Lower leg skin (tissue), 4 donors: ENCODE measurements around the gene UBE2J1. TPM values are rescaled to one million over a fixed set of nuclear protein-coding genes. Genes with fewer than 3 reads are reported as not detected.
A peak's percentile ranks its signal among the peaks of the same experiment; 100 is the strongest.

Experiments used
- DNase-seq, 2 donors: peaks; one replicate each; pipeline ENCODE4 v3.0.0-alpha.2; 2019; ENCODE audit warnings: low spot score in 2 of 2
- H3K4me3 ChIP-seq: fragments of 200-600 bp; sonication (generic); 2 replicates; pipeline ENCODE4 v1.5.1; 2017; ENCODE audit warnings: mild to moderate bottlenecking, low read depth; ENCODE audit not compliant: poor library complexity, severe bottlenecking
- CTCF ChIP-seq, 3 donors: fragments of 450-650 bp; IDR thresholded peaks; one replicate each; pipeline ENCODE4 v1.5.1; 2016; ENCODE audit warnings: antibody characterized with exemption in 3 of 3, mild to moderate bottlenecking in 3 of 3, moderate library complexity in 2 of 3
- POLR2A ChIP-seq, 2 donors: fragments of 450-650 bp; IDR thresholded peaks; one replicate each; pipeline ENCODE4 v1.6.1; 2016 to 2017; ENCODE audit warnings: antibody characterized with exemption in 2 of 2, mild to moderate bottlenecking in 1 of 2, moderate library complexity in 1 of 2
- WGBS, 2 donors: methylation state at CpG; one replicate each; pipeline ENCODE4 v1.1.5; 2018; 5-methylcytosine and 5-hydroxymethylcytosine counted together
- intact Hi-C: fragments of 100-400 bp; cut with DNase I; formaldehyde crosslinking; loops from one replicate; pipeline ENCODE4 v1.15.0; 2023; ENCODE audit warnings: low total_unique reads
- total RNA-seq, 4 donors: library from RNA; depleted of rRNA; stranded (reverse); fragments of >200 nt; gene quantifications; one replicate each; pipeline ENCODE4 v1.1.0, GENCODE V29; 2016

The UBE2J1 gene
- total RNA-seq, 4 donors from 2014 or later = 15.9 to 26.7 (median 22.6) TPM

DNA sequence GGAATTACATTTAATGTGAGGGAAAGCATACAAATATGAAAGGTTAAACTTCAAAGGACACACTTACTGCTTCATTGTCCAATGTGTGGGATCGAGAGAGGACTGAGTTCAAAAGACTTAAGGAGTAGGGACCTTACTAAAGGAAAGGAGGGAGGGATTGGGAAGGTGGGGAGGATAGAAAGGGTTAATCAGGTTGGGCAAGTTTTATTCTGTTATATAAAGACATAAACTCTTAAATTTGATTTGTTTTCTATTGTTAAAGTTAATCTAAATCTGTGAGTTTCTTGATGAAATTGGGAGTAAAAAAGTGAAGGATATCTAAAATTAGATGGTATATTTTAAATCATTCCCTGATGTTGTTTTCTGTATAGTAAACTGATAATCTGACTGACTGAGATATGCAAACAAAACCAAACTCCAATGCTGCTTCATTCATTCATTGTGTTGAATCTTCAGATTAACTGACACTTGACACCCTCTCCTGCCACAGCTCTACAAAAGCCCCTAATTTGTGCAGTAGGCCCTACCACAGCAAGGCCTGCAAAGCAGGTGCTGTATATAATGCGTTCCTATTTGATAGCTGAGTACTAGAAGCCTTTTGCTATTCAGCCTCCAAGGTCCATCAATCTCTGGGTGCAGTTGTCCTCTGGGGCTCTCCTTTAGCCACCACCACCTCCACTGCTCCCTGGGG is 1.3 kb upstream of the UBE2J1 start:
- TF ChIP-seq POLR2A (IDR thresholded peaks at IDR 0.05) (no peak), CTCF (IDR thresholded peaks at IDR 0.05) (no peak)
- H3K4me3 ChIP-seq = no peak overlapping the region
- no peak for DNase-seq
- intact Hi-C loops = no loop called here
- WGBS, 2 donors = 64 to 79% methylated on average over 2 of the region's 2 CpGs

DNA sequence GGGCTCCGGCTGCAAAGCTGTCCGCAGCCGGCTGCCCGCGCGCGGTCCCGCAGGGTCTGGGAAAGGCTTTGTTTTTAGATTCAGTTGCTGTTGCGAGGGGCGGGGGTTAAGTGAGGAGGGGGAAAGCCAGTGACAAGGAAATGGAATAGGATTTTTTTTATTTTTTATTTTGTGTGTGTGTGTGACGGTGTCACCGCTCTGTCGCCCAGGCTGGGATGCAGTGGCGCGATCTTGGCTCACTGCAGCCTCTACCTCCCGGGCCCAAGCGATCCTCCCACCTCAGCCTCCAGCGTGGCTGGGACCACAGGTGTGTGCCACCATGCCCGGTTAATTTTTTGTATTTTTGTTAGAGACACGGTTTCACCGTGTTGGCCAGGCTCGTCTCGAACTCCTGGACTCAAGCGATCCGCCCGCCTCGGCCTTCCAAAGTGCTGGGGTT is 615 bp upstream of the UBE2J1 start:
- intact Hi-C loops = no loop called here
- 47 to 49% methylated on average over 26 to 27 of the region's 27 CpGs for WGBS, 2 donors
- no peak for DNase-seq
- H3K4me3 ChIP-seq = peak overlapping the region; percentile 89
- TF ChIP-seq POLR2A (IDR thresholded peaks at IDR 0.05) = no peak
- no peak for TF ChIP-seq CTCF (IDR thresholded peaks at IDR 0.05)

DNA sequence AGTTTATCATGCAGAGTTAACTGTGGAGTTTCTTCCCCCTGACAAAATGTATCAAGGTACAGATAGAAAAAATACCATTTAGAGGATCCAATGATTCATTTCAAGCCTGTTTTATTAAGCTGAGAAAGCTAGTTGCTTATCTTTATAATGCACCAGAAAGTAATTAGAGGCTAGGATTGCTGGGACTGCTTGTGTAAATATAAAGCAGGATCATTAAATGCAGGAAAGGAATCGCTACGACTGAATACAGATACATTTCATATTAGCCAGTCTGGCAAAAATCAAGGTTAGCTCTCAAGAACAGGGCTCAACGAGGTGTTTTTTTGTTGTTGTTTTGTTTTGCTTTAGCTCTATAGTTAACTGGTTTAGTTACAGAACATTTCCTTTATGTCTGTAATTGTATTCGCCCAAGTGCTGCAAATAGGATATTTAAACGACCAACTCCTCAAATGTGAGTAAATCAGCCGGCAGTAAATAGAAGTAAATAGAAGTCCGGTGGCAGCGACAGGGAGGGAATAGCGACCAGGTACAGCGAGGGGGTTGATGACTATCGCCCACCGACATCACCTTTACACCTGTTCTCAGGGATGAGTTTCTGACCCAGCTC is 748 bp downstream of the UBE2J1 start:
- peak overlapping the region; percentile 89 for H3K4me3 ChIP-seq
- WGBS, 2 donors = 0 to 1% methylated on average over 12 of the region's 12 CpGs
- no peak for DNase-seq
- intact Hi-C loops = no loop called here
- TF ChIP-seq POLR2A (IDR thresholded peaks at IDR 0.05) = no peak
- no peak for TF ChIP-seq CTCF (IDR thresholded peaks at IDR 0.05)

DNA sequence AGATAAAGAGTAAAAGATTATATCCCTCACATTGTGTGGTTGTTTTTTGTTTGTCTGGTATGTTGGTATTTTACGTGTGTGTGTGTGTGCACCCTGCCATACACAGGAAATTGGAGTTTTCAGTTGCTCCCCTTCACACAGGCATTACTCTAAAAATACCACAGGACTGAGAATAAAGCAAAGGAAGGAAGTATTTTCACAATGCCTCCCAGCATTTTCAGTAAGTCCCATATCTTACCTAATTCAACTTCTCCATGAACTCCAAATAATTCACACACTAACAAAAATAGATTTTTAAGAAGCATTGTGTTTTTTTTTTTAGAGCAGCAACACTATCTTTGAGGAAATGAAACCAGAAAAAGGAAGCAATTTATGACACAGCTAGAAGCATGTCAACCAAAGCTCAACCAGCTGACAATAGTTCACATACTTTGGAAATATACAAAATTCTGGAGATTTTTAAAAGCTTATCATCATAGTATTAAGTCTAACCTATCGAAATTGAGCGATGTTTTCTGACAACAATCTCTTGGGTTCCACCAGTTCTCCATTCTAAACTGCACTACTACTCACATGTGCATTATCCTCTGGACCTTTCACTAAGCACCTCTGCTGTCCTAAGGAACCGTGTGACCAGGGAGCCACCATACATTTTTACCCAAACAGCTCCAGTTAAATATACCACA is 2.1 kb downstream of the UBE2J1 start:
- H3K4me3 ChIP-seq = no peak overlapping the region
- no peak for DNase-seq
- intact Hi-C loops = no loop called here
- TF ChIP-seq CTCF (IDR thresholded peaks at IDR 0.05) (no peak), POLR2A (IDR thresholded peaks at IDR 0.05) (no peak)
- 52 to 53% methylated on average over 4 of the region's 4 CpGs for WGBS, 2 donors

- intact Hi-C loops = no loop called here
- DNase-seq = no peak
- WGBS, 2 donors = 88 to 95% methylated on average over 1 of the region's 1 CpG
- TF ChIP-seq POLR2A (IDR thresholded peaks at IDR 0.05) = no peak
- H3K4me3 ChIP-seq = no peak overlapping the region
Measured at GRCh38 chr6:89348372-89348771, 4.2 kb downstream of the UBE2J1 start.

GRCh38 chr6:89347825-89348224 is 4.7 kb downstream of the UBE2J1 start:
- TF ChIP-seq POLR2A (IDR thresholded peaks at IDR 0.05) (no peak), CTCF (IDR thresholded peaks at IDR 0.05) (no peak)
- intact Hi-C loops = no loop called here
- no peak for DNase-seq
- no peak overlapping the region for H3K4me3 ChIP-seq
- 65 to 100% methylated on average over 2 of the region's 2 CpGs for WGBS, 2 donors
